CD4-positive, alpha-beta T cell (primary cell): ENCODE measurements around the gene DHRS3. TPM values are rescaled to one million over a fixed set of nuclear protein-coding genes. Genes with fewer than 3 reads are reported as not detected.

Source experiments
- ATAC-seq: fragments of 200-7000 bp; cut with Tn5 transposase; one replicate; pipeline ENCODE4 v1.10.0; 2022; ENCODE audit warnings: mild to moderate bottlenecking; ENCODE audit not compliant: poor library complexity
- CTCF ChIA-PET: fragments of 350-600 bp; sonication (Branson Sonifier 250); formaldehyde crosslinking; loops from one replicate; lab custom pipeline; 2021; ENCODE audit warnings: antibody characterized with exemption, inconsistent platforms; lab: Charles Lee
- POLR2A ChIA-PET: fragments of 350-600 bp; sonication (Branson Sonifier 250); formaldehyde crosslinking; loops from one replicate; lab custom pipeline; 2021; ENCODE audit warnings: antibody characterized with exemption, inconsistent platforms; lab: Charles Lee
- DNase-seq, 14 experiments: peaks; one replicate each; pipeline ENCODE4 v3.0.0-alpha.2; 2013 to 2020; ENCODE audit warnings: mixed read lengths in 2 of 14
- H3K27ac ChIP-seq, 2 donors: one replicate each; pipeline versions ENCODE4 v1.5.1 to v1.7.0; 2013; ENCODE audit warnings: low read length in 2 of 2, low read depth in 1 of 2, mild to moderate bottlenecking in 1 of 2
- H3K27me3 ChIP-seq, 2 experiments: 1 replicate in 1 of 2; 2 replicates in 1 of 2; pipeline versions ENCODE4 v1.6.1 to v1.7.0; 2013; ENCODE audit warnings: low read length in 2 of 2, control low read depth in 1 of 2, mild to moderate bottlenecking in 1 of 2, moderate library complexity in 1 of 2; ENCODE audit not compliant: insufficient read depth in 2 of 2, control insufficient read depth in 1 of 2
- H3K36me3 ChIP-seq: one replicate; pipeline ENCODE4 v1.6.1; 2013; ENCODE audit warnings: low read length, control low read depth; ENCODE audit not compliant: insufficient read depth
- H3K4me1 ChIP-seq: one replicate; pipeline ENCODE4 v1.6.1; 2013; ENCODE audit warnings: low read length, control low read depth; ENCODE audit not compliant: insufficient read depth
- H3K4me3 ChIP-seq: one replicate; pipeline ENCODE4 v1.5.1; 2013; ENCODE audit warnings: mild to moderate bottlenecking, low read length, moderate library complexity
- H3K9me3 ChIP-seq, 2 experiments: 1 replicate in 1 of 2; 2 replicates in 1 of 2; pipeline versions ENCODE4 v1.6.1 to v1.7.0; 2013; ENCODE audit warnings: low read length in 2 of 2, mild to moderate bottlenecking in 2 of 2, control low read depth in 1 of 2, moderate library complexity in 1 of 2; ENCODE audit not compliant: control insufficient read depth in 1 of 2, insufficient read depth in 1 of 2
- H3K27ac Mint-ChIP-seq: one replicate; pipeline ENCODE4 v1.8.0; 2020; ENCODE audit warnings: mixed read lengths
- H3K27me3 Mint-ChIP-seq: one replicate; pipeline ENCODE4 v1.8.0; 2021; ENCODE audit warnings: mixed read lengths
- H3K36me3 Mint-ChIP-seq: one replicate; pipeline ENCODE4 v1.8.0; 2021; ENCODE audit warnings: low read depth, mixed read lengths
- H3K4me1 Mint-ChIP-seq: one replicate; pipeline ENCODE4 v1.8.0; 2021; ENCODE audit warnings: low read depth, mixed read lengths
- H3K4me3 Mint-ChIP-seq: one replicate; pipeline ENCODE4 v1.8.0; 2020; ENCODE audit warnings: mild to moderate bottlenecking, mixed read lengths
- H3K9me3 Mint-ChIP-seq: one replicate; pipeline ENCODE4 v1.8.0; 2020; ENCODE audit warnings: mixed read lengths
- CTCF ChIP-seq: fragments of 200-600 bp; IDR thresholded peaks from one replicate; pipeline ENCODE4 v1.8.0; 2022; ENCODE audit warnings: antibody characterized with exemption, mild to moderate bottlenecking
- intact Hi-C, 2 experiments: fragments of 100-400 bp; cut with DNase I in 1 of 2; cut with micrococcal nuclease in 1 of 2; formaldehyde crosslinking; loops; one replicate each; pipeline versions ENCODE4 v1.15.1 to v1.9.0; 2023 to 2025; cut with DNase I, micrococcal nuclease
- total RNA-seq, 174 experiments: library from RNA in 2 of 174; stranded (reverse) in 2 of 174; gene quantifications; one replicate each; pipeline ENCODE4 v1.2.3 and lab custom pipeline; 2021 to 2026

The DHRS3 gene
- total RNA-seq, 2 experiments from 2014 or later, result 102 to 108 TPM

- ChIA-PET CTCF (interaction anchor here (1.1 kb wide), 1 partner anchor 29 kb away, joined by 3 read pairs; no protein-coding TSS in a partner anchor), POLR2A (no interaction called here)
- H3K27me3 ChIP-seq, result no peaks in the 10 kb centered on the region
- peaks cover 16% of the 10 kb centered on the region for H3K4me1 ChIP-seq
- Mint-ChIP-seq H3K4me1 (peaks cover 17% of the 10 kb centered on the region), H3K27ac (no peak overlapping the region), H3K4me3 (no peak overlapping the region), H3K9me3 (no peaks in the 10 kb centered on the region), H3K36me3 (no peaks in the 10 kb centered on the region), H3K27me3 (peaks cover 3% of the 10 kb centered on the region)
- no peaks in the 10 kb centered on the region for H3K36me3 ChIP-seq
- H3K9me3 ChIP-seq, result no peaks in the 10 kb centered on the region
- TF ChIP-seq CTCF, result no peak
- DNase-seq, result no peak
- H3K27ac ChIP-seq, result no peak overlapping the region
- intact Hi-C loops, result no loop called here
- no peak for ATAC-seq
- no peak overlapping the region for H3K4me3 ChIP-seq
These were observed 12.2 kb upstream of the DHRS3 start for GRCh38 chr1:12629985-12630760.

- no peaks in the 10 kb centered on the region for H3K9me3 ChIP-seq
- peaks cover 16% of the 10 kb centered on the region for H3K4me1 ChIP-seq
- ATAC-seq, result no peak
- intact Hi-C loops, result no loop called here
- ChIA-PET POLR2A (no interaction called here), CTCF (interaction anchor here (0.8 to 1.1 kb wide), 2 partner anchors 9 to 28 kb away, joined by 3 read pairs; no protein-coding TSS in a partner anchor)
- no peak for DNase-seq
- H3K27me3 Mint-ChIP-seq, result no peaks in the 10 kb centered on the region
- no peak overlapping the region for H3K4me3 ChIP-seq
- peaks cover 13% of the 10 kb centered on the region for H3K4me1 Mint-ChIP-seq
- no peak for TF ChIP-seq CTCF
- H3K36me3 Mint-ChIP-seq, result no peaks in the 10 kb centered on the region
- H3K27me3 ChIP-seq, result no peaks in the 10 kb centered on the region
- H3K9me3 Mint-ChIP-seq, result no peaks in the 10 kb centered on the region
- H3K27ac ChIP-seq, result no peak overlapping the region
- no peaks in the 10 kb centered on the region for H3K36me3 ChIP-seq
- H3K4me3 Mint-ChIP-seq, result no peak overlapping the region
- no peak overlapping the region for H3K27ac Mint-ChIP-seq
These were observed 11.5 kb upstream of the DHRS3 start for GRCh38 chr1:12629511-12629956.

GRCh38 chr1:12627296-12627695 lies 9.3 kb upstream of the DHRS3 start:
- Histone ChIP-seq H3K27me3 (no peaks in the 10 kb centered on the region), H3K9me3 (no peaks in the 10 kb centered on the region), H3K27ac (no peak overlapping the region), H3K36me3 (no peaks in the 10 kb centered on the region), H3K4me1 (peaks cover 13% of the 10 kb centered on the region), H3K4me3 (no peak overlapping the region)
- Mint-ChIP-seq H3K4me3 (no peak overlapping the region), H3K4me1 (peaks cover 10% of the 10 kb centered on the region), H3K36me3 (no peaks in the 10 kb centered on the region), H3K27ac (no peak overlapping the region), H3K9me3 (no peaks in the 10 kb centered on the region), H3K27me3 (no peaks in the 10 kb centered on the region)
- DNase-seq (no peak), ATAC-seq (no peak)
- TF ChIP-seq CTCF, result no peak
- CTCF ChIA-PET, result no interaction called here
- POLR2A ChIA-PET, result no interaction called here
- intact Hi-C loops, result no loop called here
